ENCODE results near the gene CYS1. TPM values are rescaled to one million over a fixed set of nuclear protein-coding genes. Genes with fewer than 3 reads are reported as not detected.

The CYS1 gene
- polyA plus RNA-seq, 2 of the 4 experiments (the other 2 are of a cell fraction), result 0.68 to 1.1 TPM

DNA sequence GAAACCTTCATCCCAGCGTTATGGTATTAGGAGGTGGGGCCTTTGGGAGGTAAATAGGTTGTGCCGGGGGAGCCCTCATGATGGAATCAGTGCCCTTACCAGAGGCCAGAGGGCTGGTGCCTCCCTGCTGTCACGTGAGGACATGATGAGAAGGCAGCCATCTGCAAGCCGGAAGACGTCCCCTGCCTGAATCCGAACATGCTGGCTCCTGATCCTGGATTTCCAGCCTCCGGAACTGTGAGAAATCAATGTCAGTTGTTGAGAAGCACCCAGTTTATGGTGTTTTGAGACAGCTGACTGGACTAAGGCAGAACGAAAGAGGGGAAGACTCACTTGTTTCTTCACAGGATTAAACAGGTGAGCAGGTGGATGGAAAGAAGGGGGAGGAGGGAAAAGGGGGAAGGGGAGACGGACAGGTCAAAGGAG lies 49.9 kb downstream of the CYS1 start:
- no peak overlapping the region for H3K4me3 ChIP-seq
- no peak for ATAC-seq
- no peak for DNase-seq (ENCODE audit: low read depth in 1 of 2, low spot score in 1 of 2)
- no peaks in the 10 kb centered on the region for H3K9me3 ChIP-seq
- no peak overlapping the region for H3K27ac ChIP-seq
- 64% methylated on average over 9 of the region's 9 CpGs for WGBS (ENCODE audit: missing lambda C conversion rate)
- ChIA-PET POLR2A (no interaction called here), CTCF (interaction anchor here (1.2 to 14.9 kb wide), 4 partner anchors 18 to 217 kb away, joined by 3 to 117 read pairs (median 14); no protein-coding TSS in a partner anchor)
- FAIRE-seq, result no peak
- TF ChIP-seq ELK1 (IDR thresholded peaks at IDR 0.05; ENCODE audit: low read depth, low read length) (no peak), RFX5 (IDR thresholded peaks at IDR 0.05) (no peak), CHD4 (IDR thresholded peaks at IDR 0.05; ENCODE audit: borderline replicate concordance) (no peak), ZNF302 (CRISPR knock-in tag; IDR thresholded peaks at IDR 0.05) (no peak), BHLHE40 (IDR thresholded peaks at IDR 0.05; ENCODE audit: low read depth, low read length) (no peak), ZFP36 (IDR thresholded peaks at IDR 0.05; ENCODE audit: borderline replicate concordance, partially characterized antibody) (no peak), FOXS1 (CRISPR knock-in tag; IDR thresholded peaks at IDR 0.05) (no peak), JUN (IDR thresholded peaks at IDR 0.05) (no peak), NPAS2 (CRISPR knock-in tag; IDR thresholded peaks at IDR 0.05; ENCODE audit: borderline replicate concordance) (no peak), RAD21 (conservative IDR thresholded peaks at IDR 0.05 in 1 of 2, IDR thresholded peaks at IDR 0.05 in 1 of 2) (no peak), HOXB5 (CRISPR knock-in tag; IDR thresholded peaks at IDR 0.05) (no peak), KDM1A (IDR thresholded peaks at IDR 0.05; ENCODE audit: low read depth) (no peak), RCOR1 (IDR thresholded peaks at IDR 0.05; ENCODE audit: low read depth, low read length) (no peak), FOSL2 (IDR thresholded peaks at IDR 0.05) (no peak), FOSL2 (CRISPR knock-in tag; IDR thresholded peaks at IDR 0.05) (no peak), POLR2AphosphoS2 (conservative IDR thresholded peaks at IDR 0.05; ENCODE audit: low read length) (no peak)
- TF ChIP-seq, protein P1, sequence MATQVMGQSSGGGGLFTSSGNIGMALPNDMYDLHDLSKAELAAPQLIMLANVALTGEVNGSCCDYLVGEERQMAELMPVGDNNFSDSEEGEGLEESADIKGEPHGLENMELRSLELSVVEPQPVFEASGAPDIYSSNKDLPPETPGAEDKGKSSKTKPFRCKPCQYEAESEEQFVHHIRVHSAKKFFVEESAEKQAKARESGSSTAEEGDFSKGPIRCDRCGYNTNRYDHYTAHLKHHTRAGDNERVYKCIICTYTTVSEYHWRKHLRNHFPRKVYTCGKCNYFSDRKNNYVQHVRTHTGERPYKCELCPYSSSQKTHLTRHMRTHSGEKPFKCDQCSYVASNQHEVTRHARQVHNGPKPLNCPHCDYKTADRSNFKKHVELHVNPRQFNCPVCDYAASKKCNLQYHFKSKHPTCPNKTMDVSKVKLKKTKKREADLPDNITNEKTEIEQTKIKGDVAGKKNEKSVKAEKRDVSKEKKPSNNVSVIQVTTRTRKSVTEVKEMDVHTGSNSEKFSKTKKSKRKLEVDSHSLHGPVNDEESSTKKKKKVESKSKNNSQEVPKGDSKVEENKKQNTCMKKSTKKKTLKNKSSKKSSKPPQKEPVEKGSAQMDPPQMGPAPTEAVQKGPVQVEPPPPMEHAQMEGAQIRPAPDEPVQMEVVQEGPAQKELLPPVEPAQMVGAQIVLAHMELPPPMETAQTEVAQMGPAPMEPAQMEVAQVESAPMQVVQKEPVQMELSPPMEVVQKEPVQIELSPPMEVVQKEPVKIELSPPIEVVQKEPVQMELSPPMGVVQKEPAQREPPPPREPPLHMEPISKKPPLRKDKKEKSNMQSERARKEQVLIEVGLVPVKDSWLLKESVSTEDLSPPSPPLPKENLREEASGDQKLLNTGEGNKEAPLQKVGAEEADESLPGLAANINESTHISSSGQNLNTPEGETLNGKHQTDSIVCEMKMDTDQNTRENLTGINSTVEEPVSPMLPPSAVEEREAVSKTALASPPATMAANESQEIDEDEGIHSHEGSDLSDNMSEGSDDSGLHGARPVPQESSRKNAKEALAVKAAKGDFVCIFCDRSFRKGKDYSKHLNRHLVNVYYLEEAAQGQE (IDR thresholded peaks at IDR 0.05), result no peak
- TF ChIP-seq, protein P2, sequence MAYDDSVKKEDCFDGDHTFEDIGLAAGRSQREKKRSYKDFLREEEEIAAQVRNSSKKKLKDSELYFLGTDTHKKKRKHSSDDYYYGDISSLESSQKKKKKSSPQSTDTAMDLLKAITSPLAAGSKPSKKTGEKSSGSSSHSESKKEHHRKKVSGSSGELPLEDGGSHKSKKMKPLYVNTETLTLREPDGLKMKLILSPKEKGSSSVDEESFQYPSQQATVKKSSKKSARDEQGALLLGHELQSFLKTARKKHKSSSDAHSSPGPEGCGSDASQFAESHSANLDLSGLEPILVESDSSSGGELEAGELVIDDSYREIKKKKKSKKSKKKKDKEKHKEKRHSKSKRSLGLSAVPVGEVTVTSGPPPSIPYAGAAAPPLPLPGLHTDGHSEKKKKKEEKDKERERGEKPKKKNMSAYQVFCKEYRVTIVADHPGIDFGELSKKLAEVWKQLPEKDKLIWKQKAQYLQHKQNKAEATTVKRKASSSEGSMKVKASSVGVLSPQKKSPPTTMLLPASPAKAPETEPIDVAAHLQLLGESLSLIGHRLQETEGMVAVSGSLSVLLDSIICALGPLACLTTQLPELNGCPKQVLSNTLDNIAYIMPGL (CRISPR knock-in tag; IDR thresholded peaks at IDR 0.05; ENCODE audit: borderline replicate concordance), result no peak
- TF ChIP-seq, protein P3, sequence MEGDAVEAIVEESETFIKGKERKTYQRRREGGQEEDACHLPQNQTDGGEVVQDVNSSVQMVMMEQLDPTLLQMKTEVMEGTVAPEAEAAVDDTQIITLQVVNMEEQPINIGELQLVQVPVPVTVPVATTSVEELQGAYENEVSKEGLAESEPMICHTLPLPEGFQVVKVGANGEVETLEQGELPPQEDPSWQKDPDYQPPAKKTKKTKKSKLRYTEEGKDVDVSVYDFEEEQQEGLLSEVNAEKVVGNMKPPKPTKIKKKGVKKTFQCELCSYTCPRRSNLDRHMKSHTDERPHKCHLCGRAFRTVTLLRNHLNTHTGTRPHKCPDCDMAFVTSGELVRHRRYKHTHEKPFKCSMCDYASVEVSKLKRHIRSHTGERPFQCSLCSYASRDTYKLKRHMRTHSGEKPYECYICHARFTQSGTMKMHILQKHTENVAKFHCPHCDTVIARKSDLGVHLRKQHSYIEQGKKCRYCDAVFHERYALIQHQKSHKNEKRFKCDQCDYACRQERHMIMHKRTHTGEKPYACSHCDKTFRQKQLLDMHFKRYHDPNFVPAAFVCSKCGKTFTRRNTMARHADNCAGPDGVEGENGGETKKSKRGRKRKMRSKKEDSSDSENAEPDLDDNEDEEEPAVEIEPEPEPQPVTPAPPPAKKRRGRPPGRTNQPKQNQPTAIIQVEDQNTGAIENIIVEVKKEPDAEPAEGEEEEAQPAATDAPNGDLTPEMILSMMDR (IDR thresholded peaks at IDR 0.05), result no peak
- TF ChIP-seq, protein P4, sequence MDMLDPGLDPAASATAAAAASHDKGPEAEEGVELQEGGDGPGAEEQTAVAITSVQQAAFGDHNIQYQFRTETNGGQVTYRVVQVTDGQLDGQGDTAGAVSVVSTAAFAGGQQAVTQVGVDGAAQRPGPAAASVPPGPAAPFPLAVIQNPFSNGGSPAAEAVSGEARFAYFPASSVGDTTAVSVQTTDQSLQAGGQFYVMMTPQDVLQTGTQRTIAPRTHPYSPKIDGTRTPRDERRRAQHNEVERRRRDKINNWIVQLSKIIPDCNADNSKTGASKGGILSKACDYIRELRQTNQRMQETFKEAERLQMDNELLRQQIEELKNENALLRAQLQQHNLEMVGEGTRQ (IDR thresholded peaks at IDR 0.05), result no peak
- H3K4me2 ChIP-seq, result no peak overlapping the region
- no peaks in the 10 kb centered on the region for H3K4me1 ChIP-seq
